Tibial nerve (tissue), 4 donors: ENCODE data around the gene GINS3.

Experiments used
- CTCF ChIP-seq, 5 experiments: fragments of 200-600 bp in 3 of 5; fragments of 450-650 bp in 2 of 5; sonication (generic) in 3 of 5; IDR thresholded peaks; one replicate each; pipeline ENCODE4 v1.5.1; 2016 to 2019; ENCODE audit warnings: antibody characterized with exemption in 5 of 5, mild to moderate bottlenecking in 3 of 5, moderate library complexity in 2 of 5
- EP300 ChIP-seq, 2 donors: sonication (generic); formaldehyde crosslinking; IDR thresholded peaks; one replicate each; pipeline ENCODE4 v1.6.1; 2017; ENCODE audit warnings: antibody characterized with exemption in 2 of 2, mild to moderate bottlenecking in 1 of 2
- POLR2A ChIP-seq, 2 donors: fragments of 450-650 bp; IDR thresholded peaks; one replicate each; pipeline ENCODE4 v1.6.1; 2017; ENCODE audit warnings: antibody characterized with exemption in 2 of 2, mild to moderate bottlenecking in 2 of 2, moderate library complexity in 2 of 2

GRCh38 chr16:58452640-58453039 lies 60.4 kb downstream of the GINS3 start:
- TF ChIP-seq CTCF (IDR thresholded peaks at IDR 0.05) = no peak
- no peak for TF ChIP-seq POLR2A (IDR thresholded peaks at IDR 0.05)
- TF ChIP-seq EP300 (IDR thresholded peaks at IDR 0.05) = no peak
